Measurements from ENCODE around the gene ARL4A. TPM values are rescaled to one million over a fixed set of nuclear protein-coding genes. Genes with fewer than 3 reads are reported as not detected.
A peak's percentile ranks its signal among the peaks of the same experiment; 100 is the strongest.
"Not testable (repeated sequence)": the region's sequence is repeated elsewhere in the genome, so short reads cannot be mapped to it uniquely, and the experiment has no call there.

ARL4A gene
- total RNA-seq, 2 donors from 2014 or later = 27.5 to 88.8 TPM

DNA sequence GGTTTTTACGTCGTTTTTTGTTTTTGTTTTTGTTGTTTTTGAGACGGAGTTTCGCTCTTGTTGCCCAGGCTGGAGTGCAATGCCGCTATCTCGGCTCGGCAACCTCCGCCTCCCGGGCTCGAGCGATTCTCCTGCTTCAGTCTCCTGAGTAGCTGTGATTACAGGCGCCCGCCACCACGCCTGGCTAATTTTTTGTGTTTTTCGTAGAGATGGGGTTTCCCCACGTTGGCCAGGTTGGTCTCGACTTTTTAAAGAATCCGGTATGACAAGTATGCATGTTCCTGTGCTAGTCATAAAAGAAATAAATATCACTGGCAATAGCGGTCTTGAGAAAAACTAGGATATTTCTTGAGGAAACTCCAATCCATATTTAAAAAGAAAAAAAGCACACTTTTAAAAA is 2.7 kb upstream of the ARL4A start:
- no peaks in the 10 kb centered on the region for H3K9me3 ChIP-seq
- no peak overlapping the region for H3K27ac ChIP-seq
- H3K27me3 ChIP-seq = no peaks in the 10 kb centered on the region
- no peak overlapping the region for H3K4me3 ChIP-seq
- no peak for DNase-seq
- no peaks in the 10 kb centered on the region for H3K36me3 ChIP-seq
- H3K4me1 ChIP-seq = no peaks in the 10 kb centered on the region
- TF ChIP-seq, protein P1, sequence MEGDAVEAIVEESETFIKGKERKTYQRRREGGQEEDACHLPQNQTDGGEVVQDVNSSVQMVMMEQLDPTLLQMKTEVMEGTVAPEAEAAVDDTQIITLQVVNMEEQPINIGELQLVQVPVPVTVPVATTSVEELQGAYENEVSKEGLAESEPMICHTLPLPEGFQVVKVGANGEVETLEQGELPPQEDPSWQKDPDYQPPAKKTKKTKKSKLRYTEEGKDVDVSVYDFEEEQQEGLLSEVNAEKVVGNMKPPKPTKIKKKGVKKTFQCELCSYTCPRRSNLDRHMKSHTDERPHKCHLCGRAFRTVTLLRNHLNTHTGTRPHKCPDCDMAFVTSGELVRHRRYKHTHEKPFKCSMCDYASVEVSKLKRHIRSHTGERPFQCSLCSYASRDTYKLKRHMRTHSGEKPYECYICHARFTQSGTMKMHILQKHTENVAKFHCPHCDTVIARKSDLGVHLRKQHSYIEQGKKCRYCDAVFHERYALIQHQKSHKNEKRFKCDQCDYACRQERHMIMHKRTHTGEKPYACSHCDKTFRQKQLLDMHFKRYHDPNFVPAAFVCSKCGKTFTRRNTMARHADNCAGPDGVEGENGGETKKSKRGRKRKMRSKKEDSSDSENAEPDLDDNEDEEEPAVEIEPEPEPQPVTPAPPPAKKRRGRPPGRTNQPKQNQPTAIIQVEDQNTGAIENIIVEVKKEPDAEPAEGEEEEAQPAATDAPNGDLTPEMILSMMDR (IDR thresholded peaks at IDR 0.05) = no peak
- H3K9ac ChIP-seq (ENCODE audit: low read depth in 2 of 2, low read length in 2 of 2) = no peak overlapping the region
- intact Hi-C loops (cut with DNase I) = loop anchor here (5.0 to 10.0 kb wide), 3 partner anchors 240 to 578 kb away; no protein-coding TSS in a partner anchor

DNA sequence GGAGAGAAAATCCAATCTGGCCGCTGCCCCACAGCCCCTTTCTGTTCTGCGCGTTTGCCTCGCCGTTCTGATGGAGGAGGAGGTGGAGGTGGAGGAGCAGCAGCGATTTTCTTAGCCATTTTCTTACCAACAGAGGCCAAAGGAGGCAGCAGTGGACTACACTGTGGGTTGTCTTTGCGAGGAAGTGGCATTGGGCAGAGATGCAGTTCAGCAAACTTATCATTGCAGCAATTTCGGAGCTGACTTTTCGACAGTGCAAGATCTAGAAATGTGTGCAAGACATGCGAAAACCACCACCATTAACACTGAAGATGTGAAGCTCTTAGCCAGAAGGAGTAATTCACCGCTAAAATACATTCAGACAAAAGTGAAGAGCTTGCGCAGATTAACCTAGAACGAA is 1.9 kb upstream of the ARL4A start:
- Histone ChIP-seq H3K9ac (ENCODE audit: low read depth in 2 of 2, low read length in 2 of 2) (no peak overlapping the region), H3K36me3 (no peaks in the 10 kb centered on the region), H3K4me1 (no peaks in the 10 kb centered on the region), H3K27me3 (no peaks in the 10 kb centered on the region), H3K27ac (no peak overlapping the region), H3K9me3 (no peaks in the 10 kb centered on the region), H3K4me3 (no peak overlapping the region)
- intact Hi-C loops (cut with DNase I) = loop anchor here (5.0 to 10.0 kb wide), 2 partner anchors 239 to 432 kb away; no protein-coding TSS in a partner anchor
- TF ChIP-seq, protein P1 (IDR thresholded peaks at IDR 0.05) = no peak
- peak; percentile 38 for DNase-seq

DNA sequence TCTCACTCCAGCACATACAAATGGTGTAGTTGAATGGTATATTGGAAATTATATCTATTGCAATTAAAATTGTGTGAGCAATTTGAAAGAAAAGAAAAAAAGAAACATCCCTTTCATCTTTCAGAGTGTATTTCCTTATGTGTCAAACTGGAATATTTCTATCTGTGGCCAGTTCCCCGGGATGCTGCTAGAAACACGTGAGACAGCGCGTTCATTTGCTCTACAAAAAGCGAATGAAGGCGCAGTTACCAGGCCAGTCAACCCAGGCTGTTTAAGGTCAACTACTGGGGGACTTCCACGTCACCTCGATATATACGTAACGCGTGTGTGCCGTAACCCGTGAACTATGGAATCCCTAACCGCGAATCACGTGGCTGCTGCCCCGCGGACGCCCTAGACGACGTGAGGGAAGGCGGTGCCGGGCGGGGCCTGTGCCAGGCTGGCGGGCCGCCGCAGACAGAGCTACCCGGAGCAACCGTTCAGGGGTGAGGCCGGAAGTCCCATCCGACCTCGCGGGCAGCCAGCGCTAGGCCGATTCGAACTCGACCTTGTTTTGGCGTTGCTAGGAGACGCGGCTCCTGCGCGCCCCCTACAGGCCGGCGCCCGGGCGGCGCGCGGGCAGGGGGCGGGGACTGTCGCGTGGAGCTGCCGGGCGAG is 1.1 kb upstream of the ARL4A start:
- intact Hi-C loops (cut with DNase I) = loop anchor here (5.0 to 10.0 kb wide), 2 partner anchors 238 to 431 kb away; no protein-coding TSS in a partner anchor
- Histone ChIP-seq H3K4me3 (peak overlapping the region; percentile 77), H3K9ac (ENCODE audit: low read depth in 2 of 2, low read length in 2 of 2) (peak overlapping the region; percentile 70 to 89), H3K9me3 (no peaks in the 10 kb centered on the region), H3K4me1 (no peaks in the 10 kb centered on the region), H3K27ac (peak overlapping the region; percentile 90), H3K27me3 (no peaks in the 10 kb centered on the region), H3K36me3 (no peaks in the 10 kb centered on the region)
- TF ChIP-seq, protein P1 (IDR thresholded peaks at IDR 0.05) = peak; percentile 92
- peak; percentile 97 for DNase-seq

DNA sequence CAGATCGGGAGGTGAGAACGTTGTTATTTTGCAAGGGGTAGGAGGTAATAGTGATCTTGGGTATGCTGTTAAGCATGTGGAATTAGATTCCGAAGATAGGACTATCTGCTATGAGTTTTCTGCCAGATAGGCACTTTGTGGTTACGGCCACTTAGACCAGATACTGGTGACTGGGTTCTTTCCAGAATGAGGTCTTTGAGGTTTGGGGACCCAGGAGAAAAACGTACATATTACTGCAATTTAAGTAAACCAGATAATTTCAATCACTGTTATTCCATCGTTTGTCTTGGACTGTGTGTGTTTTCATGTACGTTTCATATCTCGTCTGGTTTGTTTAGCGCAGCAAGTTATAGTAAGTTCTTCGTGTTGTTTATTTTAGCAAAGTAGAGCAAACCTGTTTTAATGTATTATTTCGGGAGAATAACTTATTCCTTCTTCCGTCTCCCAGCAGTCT is 312 bp downstream of the ARL4A start:
- H3K9ac ChIP-seq (ENCODE audit: low read depth in 2 of 2, low read length in 2 of 2) = peak overlapping the region; percentile 70 to 89

DNA sequence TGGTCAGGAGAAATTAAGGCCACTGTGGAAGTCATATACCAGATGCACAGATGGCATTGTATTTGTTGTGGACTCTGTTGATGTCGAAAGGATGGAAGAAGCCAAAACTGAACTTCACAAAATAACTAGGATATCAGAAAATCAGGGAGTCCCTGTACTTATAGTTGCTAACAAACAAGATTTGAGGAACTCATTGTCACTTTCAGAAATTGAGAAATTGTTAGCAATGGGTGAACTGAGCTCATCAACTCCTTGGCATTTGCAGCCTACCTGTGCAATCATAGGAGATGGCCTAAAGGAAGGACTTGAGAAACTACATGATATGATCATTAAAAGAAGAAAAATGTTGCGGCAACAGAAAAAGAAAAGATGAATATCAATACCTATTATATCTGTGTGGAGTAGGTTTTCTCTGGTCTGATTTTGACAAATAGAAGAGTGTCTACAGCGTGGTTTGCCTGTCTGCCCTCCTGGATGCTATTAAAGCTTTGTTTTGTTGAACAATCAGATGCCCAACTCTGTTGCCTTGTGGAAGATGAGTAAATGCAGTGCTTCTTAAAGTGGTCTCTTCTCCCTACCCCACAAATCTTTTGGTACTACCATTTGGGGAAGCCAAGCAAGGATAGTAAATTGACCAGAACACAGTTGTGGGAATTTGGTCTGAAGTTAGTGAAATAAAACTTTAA is 1.2 kb downstream of the ARL4A start:
- not testable (repeated sequence) for H3K9me3 ChIP-seq; DNase-seq; H3K9ac ChIP-seq (ENCODE audit: low read depth in 2 of 2, low read length in 2 of 2); H3K36me3 ChIP-seq; H3K27me3 ChIP-seq; H3K4me1 ChIP-seq; H3K27ac ChIP-seq
- intact Hi-C loops (cut with DNase I) = loop anchor here (5.0 to 10.0 kb wide), 2 partner anchors 236 to 429 kb away; no protein-coding TSS in a partner anchor
- peak overlapping the region; percentile 77 for H3K4me3 ChIP-seq

More for the DNA sequence above, 312 bp downstream of the ARL4A start:
- no peaks in the 10 kb centered on the region for H3K4me1 ChIP-seq
- peak overlapping the region; percentile 77 for H3K4me3 ChIP-seq
- H3K27me3 ChIP-seq = no peaks in the 10 kb centered on the region
- no peaks in the 10 kb centered on the region for H3K36me3 ChIP-seq
- DNase-seq = no peak
- peak overlapping the region; percentile 10 for H3K27ac ChIP-seq
- no peaks in the 10 kb centered on the region for H3K9me3 ChIP-seq
- intact Hi-C loops (cut with DNase I) = loop anchor here (5.0 to 10.0 kb wide), 2 partner anchors 237 to 430 kb away; no protein-coding TSS in a partner anchor
- TF ChIP-seq, protein P1 (IDR thresholded peaks at IDR 0.05) = no peak
